GM19324 (cell line): ENCODE results near the gene ITM2A.

Experiments used
- ATAC-seq: cut with Tn5 transposase; IDR thresholded peaks from one replicate; pipeline ENCODE4 v1.9.1; 2021; ENCODE audit warnings: mild to moderate bottlenecking, moderate library complexity; ENCODE audit not compliant: unreplicated experiment, low FRiP score

ITM2A gene

GRCh38 chrX:79325263-79325958 is 41.7 kb downstream of the ITM2A start:
- ATAC-seq = no peak
